Osteocyte (in vitro differentiated cells): ENCODE measurements around the gene ACSF3. TPM values are rescaled to one million over a fixed set of nuclear protein-coding genes. Genes with fewer than 3 reads are reported as not detected.

ENCODE experiments used
- DNase-seq: peaks from one replicate; pipeline ENCODE4 v3.0.0; 2021; ENCODE audit warnings: mixed read lengths; ENCODE audit not compliant: unreplicated experiment; ENCODE audit errors: extremely low spot score
- H3K27ac Mint-ChIP-seq: one replicate; pipeline ENCODE4 v1.8.0; 2021; ENCODE audit warnings: mild to moderate bottlenecking, mixed read lengths; ENCODE audit not compliant: unreplicated experiment
- H3K27me3 Mint-ChIP-seq: one replicate; pipeline ENCODE4 v1.8.0; 2021; ENCODE audit warnings: mixed read lengths; ENCODE audit not compliant: unreplicated experiment
- H3K36me3 Mint-ChIP-seq: one replicate; pipeline ENCODE4 v1.8.0; 2021; ENCODE audit warnings: mixed read lengths; ENCODE audit not compliant: unreplicated experiment
- H3K4me1 Mint-ChIP-seq: one replicate; pipeline ENCODE4 v1.8.0; 2021; ENCODE audit warnings: mixed read lengths; ENCODE audit not compliant: unreplicated experiment
- H3K4me3 Mint-ChIP-seq: one replicate; pipeline ENCODE4 v1.8.0; 2021; ENCODE audit warnings: mild to moderate bottlenecking, moderate library complexity, mixed read lengths; ENCODE audit not compliant: unreplicated experiment
- H3K9me3 Mint-ChIP-seq: one replicate; pipeline ENCODE4 v1.8.0; 2021; ENCODE audit warnings: mixed read lengths; ENCODE audit not compliant: unreplicated experiment
- CTCF ChIP-seq: fragments of 200-600 bp; sonication (generic); IDR thresholded peaks from 2 replicates; pipeline ENCODE4 v1.5.0; 2021; ENCODE audit warnings: antibody characterized with exemption, mild to moderate bottlenecking, moderate library complexity
- total RNA-seq: library from RNA; stranded (reverse); gene quantifications from 2 replicates; pipeline ENCODE4 v1.2.1, GENCODE V29; 2021

ACSF3 gene
- total RNA-seq, 1 donor from 2014 or later = 33.5 TPM

GRCh38 chr16:89104930-89105571, 11.4 kb downstream of the ACSF3 start:
- H3K36me3 Mint-ChIP-seq = peaks cover 44% of the 10 kb centered on the region
- H3K27me3 Mint-ChIP-seq = no peaks in the 10 kb centered on the region
- no peak for DNase-seq
- no peaks in the 10 kb centered on the region for H3K4me1 Mint-ChIP-seq
- H3K27ac Mint-ChIP-seq = no peak overlapping the region
- no peak for TF ChIP-seq CTCF
- H3K4me3 Mint-ChIP-seq = no peak overlapping the region
- no peaks in the 10 kb centered on the region for H3K9me3 Mint-ChIP-seq

- DNase-seq = no peak
- H3K36me3 Mint-ChIP-seq = peaks cover 44% of the 10 kb centered on the region
These were observed 12.0 kb downstream of the ACSF3 start for GRCh38 chr16:89105599-89106151.

GRCh38 chr16:89106533-89107202, 13.0 kb downstream of the ACSF3 start:
- Mint-ChIP-seq H3K27ac (no peak overlapping the region), H3K9me3 (no peaks in the 10 kb centered on the region), H3K36me3 (peaks cover 36% of the 10 kb centered on the region), H3K4me3 (no peak overlapping the region), H3K4me1 (no peaks in the 10 kb centered on the region), H3K27me3 (no peaks in the 10 kb centered on the region)
- no peak for TF ChIP-seq CTCF
- DNase-seq = no peak

More at GRCh38 chr16:89105599-89106151, 12.0 kb downstream of the ACSF3 start:
- Mint-ChIP-seq H3K9me3 (no peaks in the 10 kb centered on the region), H3K4me3 (no peak overlapping the region), H3K27ac (no peak overlapping the region), H3K4me1 (no peaks in the 10 kb centered on the region), H3K27me3 (no peaks in the 10 kb centered on the region)
- no peak for TF ChIP-seq CTCF

- H3K27me3 Mint-ChIP-seq = no peaks in the 10 kb centered on the region
- no peaks in the 10 kb centered on the region for H3K9me3 Mint-ChIP-seq
- H3K36me3 Mint-ChIP-seq = peaks cover 36% of the 10 kb centered on the region
- H3K4me3 Mint-ChIP-seq = no peak overlapping the region
- no peak for DNase-seq
- TF ChIP-seq CTCF = no peak
- no peaks in the 10 kb centered on the region for H3K4me1 Mint-ChIP-seq
- no peak overlapping the region for H3K27ac Mint-ChIP-seq
These were observed 13.5 kb downstream of the ACSF3 start for GRCh38 chr16:89107203-89107582.

- Mint-ChIP-seq H3K27ac (no peak overlapping the region), H3K9me3 (no peaks in the 10 kb centered on the region), H3K4me3 (no peak overlapping the region), H3K27me3 (no peaks in the 10 kb centered on the region), H3K4me1 (no peaks in the 10 kb centered on the region), H3K36me3 (peaks cover 28% of the 10 kb centered on the region)
- DNase-seq = no peak
- TF ChIP-seq CTCF = no peak
These were observed 14.8 kb downstream of the ACSF3 start for GRCh38 chr16:89108416-89108815.
